NT2/D1 (cell line): Measurements from ENCODE around the gene BFSP1.

Experiments
- DNase-seq: peaks from one replicate; pipeline ENCODE4 v3.0.0-alpha.2; 2011; ENCODE audit warnings: low read depth, low spot score
- H3K27me3 ChIP-seq: 2 replicates; pipeline ENCODE4 v1.6.0; 2011; ENCODE audit warnings: mild to moderate bottlenecking; ENCODE audit not compliant: insufficient read length, insufficient read depth
- H3K36me3 ChIP-seq: 2 replicates; pipeline ENCODE4 v1.6.1; 2011; ENCODE audit warnings: mild to moderate bottlenecking, low read length, mixed read lengths; ENCODE audit not compliant: insufficient read depth, insufficient read length
- H3K4me1 ChIP-seq: 2 replicates; pipeline ENCODE4 v1.5.1; 2011; ENCODE audit not compliant: insufficient read depth, insufficient read length
- H3K4me3 ChIP-seq: 2 replicates; pipeline ENCODE4 v1.5.1; 2011; ENCODE audit warnings: low read depth; ENCODE audit not compliant: insufficient read length
- H3K9ac ChIP-seq: 2 replicates; pipeline ENCODE4 v1.6.0; 2011; ENCODE audit warnings: low read depth; ENCODE audit not compliant: insufficient read length
- H3K9me3 ChIP-seq: 2 replicates; pipeline ENCODE4 v1.5.1; 2011; ENCODE audit warnings: mild to moderate bottlenecking, low read length; ENCODE audit not compliant: insufficient read depth
- SUZ12 ChIP-seq: IDR thresholded peaks from 2 replicates; pipeline ENCODE4 v1.6.1; 2011; ENCODE audit not compliant: insufficient read length, insufficient read depth; ENCODE audit errors: extremely low read depth
- YY1 ChIP-seq: IDR thresholded peaks from 2 replicates; pipeline ENCODE4 v1.6.1; 2011; ENCODE audit not compliant: insufficient read length, insufficient read depth
- ZNF274 ChIP-seq: IDR thresholded peaks from 2 replicates; pipeline ENCODE4 v1.6.1; 2011; ENCODE audit warnings: mild to moderate bottlenecking, low read depth, low read length

BFSP1 gene

DNA sequence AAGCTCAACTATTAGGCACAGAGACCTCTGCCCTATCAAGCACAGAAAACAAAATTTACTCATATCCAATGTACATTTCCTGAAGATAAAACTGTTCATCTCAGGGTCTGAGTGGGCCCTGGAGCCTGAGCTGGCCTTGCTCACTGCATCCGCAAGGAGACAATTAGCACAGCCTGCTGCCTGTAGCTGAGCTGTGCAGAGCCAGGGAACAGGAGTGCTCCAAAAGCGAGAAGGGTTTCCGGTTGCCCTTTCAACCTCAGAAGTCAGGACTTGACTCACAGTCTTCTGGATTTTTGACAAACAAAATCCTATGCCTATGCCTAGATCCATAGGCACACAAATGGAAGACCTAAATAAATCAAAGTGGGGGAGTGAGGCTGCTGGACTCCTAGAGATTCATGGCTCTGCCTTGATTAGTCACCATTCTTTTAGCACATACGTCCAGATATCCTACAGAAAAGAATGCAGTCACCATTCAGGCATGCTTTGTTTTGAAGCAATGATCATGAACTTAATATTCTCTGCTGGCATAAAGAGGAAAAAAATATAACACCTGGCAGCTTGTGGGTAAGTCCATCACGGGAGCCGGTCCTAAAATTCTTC, 73.5 kb downstream of the BFSP1 start:
- Histone ChIP-seq H3K27me3 (no peaks in the 10 kb centered on the region), H3K4me1 (no peaks in the 10 kb centered on the region), H3K36me3 (no peaks in the 10 kb centered on the region), H3K9ac (no peak overlapping the region), H3K9me3 (no peaks in the 10 kb centered on the region), H3K4me3 (no peak overlapping the region)
- DNase-seq: no peak
- no peak for TF ChIP-seq ZNF274
- TF ChIP-seq SUZ12: no peak
- TF ChIP-seq YY1: no peak

- no peak for DNase-seq
- H3K36me3 ChIP-seq: no peaks in the 10 kb centered on the region
- no peaks in the 10 kb centered on the region for H3K4me1 ChIP-seq
- TF ChIP-seq SUZ12 (no peak), YY1 (no peak), ZNF274 (no peak)
- no peaks in the 10 kb centered on the region for H3K9me3 ChIP-seq
- H3K4me3 ChIP-seq: no peak overlapping the region
- H3K27me3 ChIP-seq: no peaks in the 10 kb centered on the region
- H3K9ac ChIP-seq: no peak overlapping the region
These were observed 74.1 kb downstream of the BFSP1 start for GRCh38 chr20:17457079-17457478.

GRCh38 chr20:17456279-17456678, 74.9 kb downstream of the BFSP1 start:
- H3K9ac ChIP-seq: no peak overlapping the region
- TF ChIP-seq YY1: no peak
- TF ChIP-seq SUZ12: no peak
- no peaks in the 10 kb centered on the region for H3K27me3 ChIP-seq
- H3K9me3 ChIP-seq: peaks cover 1% of the 10 kb centered on the region; the same call in 1 of the 2 replicates
- H3K36me3 ChIP-seq: no peaks in the 10 kb centered on the region
- H3K4me3 ChIP-seq: no peak overlapping the region
- DNase-seq: no peak
- H3K4me1 ChIP-seq: no peaks in the 10 kb centered on the region

DNA sequence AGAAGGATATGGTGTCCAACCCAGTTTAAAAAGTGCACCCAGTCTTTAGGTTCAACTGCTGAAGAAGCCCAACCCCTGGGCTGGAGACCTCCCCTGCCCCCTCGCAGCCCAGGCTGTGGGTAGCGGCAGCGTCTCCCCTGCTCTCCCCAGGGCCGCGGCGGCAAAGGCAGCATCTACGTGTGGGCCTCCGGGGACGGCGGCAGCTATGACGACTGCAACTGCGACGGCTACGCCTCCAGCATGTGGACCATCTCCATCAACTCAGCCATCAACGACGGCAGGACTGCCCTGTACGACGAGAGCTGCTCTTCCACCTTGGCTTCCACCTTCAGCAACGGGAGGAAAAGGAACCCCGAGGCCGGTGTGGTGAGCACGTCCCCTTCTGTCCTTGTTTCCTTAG, 77.6 kb downstream of the BFSP1 start:
- H3K9ac ChIP-seq: no peak overlapping the region
- peaks cover 6% of the 10 kb centered on the region; the same call in 1 of the 2 replicates for H3K9me3 ChIP-seq
- no peaks in the 10 kb centered on the region for H3K27me3 ChIP-seq
- H3K4me3 ChIP-seq: no peak overlapping the region
- no peaks in the 10 kb centered on the region for H3K36me3 ChIP-seq
- no peak for DNase-seq
- no peaks in the 10 kb centered on the region for H3K4me1 ChIP-seq
- no peak for TF ChIP-seq YY1

- no peak for DNase-seq
- H3K27me3 ChIP-seq: no peaks in the 10 kb centered on the region
- no peak for TF ChIP-seq ZNF274
- no peak for TF ChIP-seq YY1
- no peak for TF ChIP-seq SUZ12
These were observed 78.7 kb downstream of the BFSP1 start for GRCh38 chr20:17452441-17452840.

GRCh38 chr20:17449031-17449430, 82.1 kb downstream of the BFSP1 start:
- Histone ChIP-seq H3K9me3 (peaks cover 6% of the 10 kb centered on the region; the same call in 1 of the 2 replicates), H3K36me3 (no peaks in the 10 kb centered on the region), H3K4me3 (no peak overlapping the region), H3K9ac (no peak overlapping the region), H3K4me1 (peaks cover 5% of the 10 kb centered on the region), H3K27me3 (no peaks in the 10 kb centered on the region)
- DNase-seq: no peak
- TF ChIP-seq ZNF274 (no peak), YY1 (no peak)

More at GRCh38 chr20:17452441-17452840, 78.7 kb downstream of the BFSP1 start:
- H3K4me3 ChIP-seq: no peak overlapping the region
- no peaks in the 10 kb centered on the region for H3K4me1 ChIP-seq
- H3K9ac ChIP-seq: no peak overlapping the region
- peaks cover 6% of the 10 kb centered on the region; the same call in 1 of the 2 replicates for H3K9me3 ChIP-seq
- H3K36me3 ChIP-seq: no peaks in the 10 kb centered on the region

- Histone ChIP-seq H3K9ac (no peak overlapping the region), H3K27me3 (no peaks in the 10 kb centered on the region), H3K4me1 (peaks cover 5% of the 10 kb centered on the region), H3K4me3 (no peak overlapping the region), H3K36me3 (no peaks in the 10 kb centered on the region), H3K9me3 (peaks cover 6% of the 10 kb centered on the region; the same call in 1 of the 2 replicates)
- no peak for DNase-seq
- TF ChIP-seq ZNF274 (no peak), YY1 (no peak), SUZ12 (no peak)
These were observed 83.1 kb downstream of the BFSP1 start for GRCh38 chr20:17448071-17448470.
